DND-41 (cell line): ENCODE measurements around the gene MSRB3.

Source experiments
- EZH2 ChIP-seq: IDR thresholded peaks from 3 replicates; pipeline ENCODE4 v1.6.1; 2012; ENCODE audit warnings: borderline replicate concordance, low read depth, mild to moderate bottlenecking, moderate library complexity, low read length, inconsistent platforms; ENCODE audit not compliant: severe bottlenecking
- TF ChIP-seq, protein P1 (sequence below): IDR thresholded peaks from 2 replicates; pipeline ENCODE4 v1.5.1; 2012; ENCODE audit warnings: borderline replicate concordance, low read length, moderate library complexity, mild to moderate bottlenecking; ENCODE audit not compliant: poor library complexity, severe bottlenecking; ENCODE audit errors: extremely low read depth

DNA sequence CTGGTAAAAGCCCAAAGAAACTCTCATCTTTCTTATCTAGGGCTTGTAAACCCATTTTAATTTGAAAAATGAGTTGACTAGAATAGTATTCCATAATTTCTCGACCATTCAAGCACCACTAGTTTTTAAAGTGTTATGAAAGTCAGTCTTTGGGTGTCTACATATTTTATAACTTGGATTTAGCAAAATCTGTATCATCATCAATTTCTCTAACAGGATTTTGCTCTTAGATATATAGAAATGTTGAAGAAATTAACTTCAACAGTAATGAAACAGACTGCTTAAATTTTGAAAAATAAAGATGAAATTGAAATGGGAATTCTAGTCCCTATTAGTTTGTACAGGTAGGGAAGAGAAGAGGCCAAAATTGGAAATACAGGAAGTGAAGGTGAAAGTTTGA, 32.8 kb downstream of the MSRB3 start:
- TF ChIP-seq EZH2, result no peak
- TF ChIP-seq, protein P1, sequence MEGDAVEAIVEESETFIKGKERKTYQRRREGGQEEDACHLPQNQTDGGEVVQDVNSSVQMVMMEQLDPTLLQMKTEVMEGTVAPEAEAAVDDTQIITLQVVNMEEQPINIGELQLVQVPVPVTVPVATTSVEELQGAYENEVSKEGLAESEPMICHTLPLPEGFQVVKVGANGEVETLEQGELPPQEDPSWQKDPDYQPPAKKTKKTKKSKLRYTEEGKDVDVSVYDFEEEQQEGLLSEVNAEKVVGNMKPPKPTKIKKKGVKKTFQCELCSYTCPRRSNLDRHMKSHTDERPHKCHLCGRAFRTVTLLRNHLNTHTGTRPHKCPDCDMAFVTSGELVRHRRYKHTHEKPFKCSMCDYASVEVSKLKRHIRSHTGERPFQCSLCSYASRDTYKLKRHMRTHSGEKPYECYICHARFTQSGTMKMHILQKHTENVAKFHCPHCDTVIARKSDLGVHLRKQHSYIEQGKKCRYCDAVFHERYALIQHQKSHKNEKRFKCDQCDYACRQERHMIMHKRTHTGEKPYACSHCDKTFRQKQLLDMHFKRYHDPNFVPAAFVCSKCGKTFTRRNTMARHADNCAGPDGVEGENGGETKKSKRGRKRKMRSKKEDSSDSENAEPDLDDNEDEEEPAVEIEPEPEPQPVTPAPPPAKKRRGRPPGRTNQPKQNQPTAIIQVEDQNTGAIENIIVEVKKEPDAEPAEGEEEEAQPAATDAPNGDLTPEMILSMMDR, result no peak
